B cell (primary cell): ENCODE results near the gene FBXL14. TPM values are rescaled to one million over a fixed set of nuclear protein-coding genes. Genes with fewer than 3 reads are reported as not detected.
A peak's percentile ranks its signal among the peaks of the same experiment; 100 is the strongest.

Experiments used
- ATAC-seq: fragments of 200-7000 bp; cut with Tn5 transposase; one replicate; pipeline ENCODE4 v1.10.0; 2021; ENCODE audit warnings: low read depth, mild to moderate bottlenecking, moderate number of reproducible peaks, moderate library complexity
- CTCF ChIA-PET: fragments of 350-600 bp; sonication (Branson Sonifier 250); formaldehyde crosslinking; loops from one replicate; lab custom pipeline; 2021; ENCODE audit warnings: antibody characterized with exemption, inconsistent platforms; lab: Charles Lee
- POLR2A ChIA-PET: fragments of 350-600 bp; sonication (Branson Sonifier 250); formaldehyde crosslinking; loops from one replicate; lab custom pipeline; 2021; ENCODE audit warnings: antibody characterized with exemption; lab: Charles Lee
- DNase-seq: peaks from one replicate; pipeline ENCODE4 v3.0.0; 2013
- H2AFZ ChIP-seq: 2 replicates; pipeline ENCODE4 v1.6.1; 2012; ENCODE audit warnings: mild to moderate bottlenecking, low read depth, low read length; ENCODE audit not compliant: insufficient read depth, poor library complexity, severe bottlenecking
- H3K27ac ChIP-seq, 2 donors: 1 replicate in 1 of 2; 2 replicates in 1 of 2; pipeline ENCODE4 v1.5.1; 2012 to 2013; ENCODE audit warnings: low read length in 2 of 2, mild to moderate bottlenecking in 2 of 2, moderate library complexity in 1 of 2
- H3K27me3 ChIP-seq, 4 experiments: fragments of 200-600 bp in 1 of 4; sonication (generic) in 1 of 4; replicated peaks in 1 of 4; 1 replicate in 2 of 4; 2 replicates in 2 of 4; pipeline versions ENCODE4 v1.6.1 to v1.7.0; 2013 to 2016; ENCODE audit warnings: low read length in 3 of 4, mild to moderate bottlenecking in 2 of 4, mixed read lengths in 1 of 4, moderate library complexity in 1 of 4; ENCODE audit not compliant: insufficient read depth in 4 of 4, control insufficient read depth in 3 of 4; ENCODE audit errors: control extremely low read depth in 1 of 4
- H3K36me3 ChIP-seq, 2 experiments: replicated peaks in 1 of 2; 1 replicate in 1 of 2; 2 replicates in 1 of 2; pipeline versions ENCODE4 v1.6.1 to v1.7.1; 2013; ENCODE audit warnings: low read length in 1 of 2; ENCODE audit not compliant: insufficient read depth in 2 of 2, control insufficient read depth in 1 of 2; ENCODE audit errors: control extremely low read depth in 1 of 2, extremely low read depth in 1 of 2
- H3K4me1 ChIP-seq, 2 donors: fragments of 200-600 bp in 1 of 2; sonication (generic) in 1 of 2; 1 replicate in 1 of 2; 2 replicates in 1 of 2; pipeline versions ENCODE4 v1.5.1 to v1.6.1; 2013 to 2017; ENCODE audit warnings: low read length in 2 of 2; ENCODE audit not compliant: control insufficient read depth in 2 of 2, insufficient read depth in 2 of 2
- H3K4me2 ChIP-seq: replicated peaks from 2 replicates; pipeline ENCODE3; 2012; ENCODE audit warnings: mild to moderate bottlenecking, low read depth, low read length; ENCODE audit not compliant: poor library complexity, severe bottlenecking
- H3K4me3 ChIP-seq, 5 experiments: fragments of 200-600 bp in 1 of 5; sonication (generic) in 1 of 5; 1 replicate in 3 of 5; 2 replicates in 2 of 5; pipeline versions ENCODE4 v1.5.1 to v1.7.0; 2011 to 2016; ENCODE audit warnings: low read length in 4 of 5, mild to moderate bottlenecking in 4 of 5, low read depth in 2 of 5, control low read depth in 1 of 5, moderate library complexity in 1 of 5; ENCODE audit not compliant: insufficient read depth in 1 of 5; ENCODE audit errors: control extremely low read depth in 1 of 5, extremely low read depth in 1 of 5
- H3K79me2 ChIP-seq: fragments of 200-600 bp; sonication (generic); one replicate; pipeline ENCODE4 v1.6.0; 2016; ENCODE audit warnings: low read length; ENCODE audit not compliant: control insufficient read depth, insufficient read depth
- H3K9ac ChIP-seq: fragments of 200-600 bp; sonication (generic); 2 replicates; pipeline ENCODE4 v1.6.1; 2017; ENCODE audit warnings: mild to moderate bottlenecking, low read length, moderate library complexity
- H3K9me3 ChIP-seq, 3 donors: one replicate each; pipeline versions ENCODE4 v1.6.1 to v1.7.1; 2013; ENCODE audit warnings: low read length in 2 of 3; ENCODE audit not compliant: control insufficient read depth in 2 of 3, insufficient read depth in 1 of 3; ENCODE audit errors: control extremely low read depth in 1 of 3
- H4K20me1 ChIP-seq: 2 replicates; pipeline ENCODE4 v1.6.0; 2012; ENCODE audit warnings: mild to moderate bottlenecking, low read length; ENCODE audit not compliant: insufficient read depth, control insufficient read depth, poor library complexity, severe bottlenecking
- H3K27ac Mint-ChIP-seq: one replicate; pipeline ENCODE4 v1.8.0; 2021; ENCODE audit warnings: mixed read lengths
- H3K27me3 Mint-ChIP-seq: one replicate; pipeline ENCODE4 v1.8.0; 2021; ENCODE audit warnings: mixed read lengths
- H3K4me1 Mint-ChIP-seq: one replicate; pipeline ENCODE4 v1.8.0; 2021; ENCODE audit warnings: mixed read lengths
- H3K4me3 Mint-ChIP-seq: one replicate; pipeline ENCODE4 v1.8.0; 2021; ENCODE audit warnings: mixed read lengths
- H3K9me3 Mint-ChIP-seq: one replicate; pipeline ENCODE4 v1.8.0; 2022; ENCODE audit warnings: mixed read lengths; ENCODE audit not compliant: insufficient read depth
- CTCF ChIP-seq: fragments of 200-600 bp; IDR thresholded peaks from one replicate; pipeline ENCODE4 v1.8.0; 2022; ENCODE audit warnings: antibody characterized with exemption, mild to moderate bottlenecking
- EZH2 ChIP-seq: IDR thresholded peaks from 2 replicates; pipeline ENCODE4 v1.6.1; 2012; ENCODE audit warnings: borderline replicate concordance, low read depth, mild to moderate bottlenecking, moderate library complexity, low read length; ENCODE audit not compliant: insufficient read depth, poor library complexity, severe bottlenecking
- WGBS: methylation state at CpG from one replicate; pipeline ENCODE4 v1.1.5; 2013; ENCODE audit warnings: missing lambda C conversion rate; ENCODE audit not compliant: insufficient coverage; 5-methylcytosine and 5-hydroxymethylcytosine counted together
- intact Hi-C: fragments of 100-400 bp; cut with micrococcal nuclease; formaldehyde crosslinking; loops from one replicate; pipeline ENCODE4 v1.10.0; 2022
- polyA plus RNA-seq: library from polyadenylated mRNA; depleted of rRNA; stranded (reverse); fragments of >200 nt; gene quantifications from 2 replicates; pipeline ENCODE4 v1.2.3, GENCODE V29; 2012
- total RNA-seq, 2 donors: library from RNA; stranded (reverse); fragments of 120-200 nt in 1 of 2; gene quantifications; 1 replicate in 1 of 2; 2 replicates in 1 of 2; pipeline versions ENCODE4 v1.2.3 to v1.2.4, GENCODE V29; 2013 to 2022

Gene FBXL14
- total and polyA plus RNA-seq, 2 donors (not counting 1 experiment from before 2014, with no cell fraction given) = 21.6 to 37.3 TPM

- WGBS = 75% methylated on average over 1 of the region's 3 CpGs
- DNase-seq (no peak), ATAC-seq (no peak)
- TF ChIP-seq EZH2 = no peak
- TF ChIP-seq CTCF = no peak
- Mint-ChIP-seq H3K27ac (no peak overlapping the region), H3K9me3 (no peaks in the 10 kb centered on the region), H3K4me3 (peak overlapping the region; percentile 71), H3K27me3 (no peaks in the 10 kb centered on the region), H3K4me1 (peaks cover 65% of the 10 kb centered on the region)
- CTCF ChIA-PET = interaction anchor here (1.4 kb wide), 2 partner anchors 10 to 15 kb away, joined by 4 to 6 read pairs; no protein-coding TSS in a partner anchor
- H4K20me1 ChIP-seq = peaks cover 45% of the 10 kb centered on the region
- peaks cover 2 to 3% of the 10 kb centered on the region in 2 experiments for H3K36me3 ChIP-seq
- H3K4me3 ChIP-seq = peak overlapping the region in 1 of 5 experiments; percentile 45
- intact Hi-C loops = loop anchor here (5.0 kb wide), 4 partner anchors 59 to 1204 kb away; partner anchors contain the start of genes ADIPOR2, CCDC77 and KDM5A
- H3K9ac ChIP-seq = no peak overlapping the region
- peaks cover 46% of the 10 kb centered on the region for H3K79me2 ChIP-seq
- POLR2A ChIA-PET = no interaction called here
- peaks cover 38 to 41% of the 10 kb centered on the region in 2 donors for H3K4me1 ChIP-seq
- no peak overlapping the region for H2AFZ ChIP-seq
- H3K27ac ChIP-seq = no peak overlapping the region
- no peaks in the 10 kb centered on the region for H3K9me3 ChIP-seq
- H3K4me2 ChIP-seq = peak overlapping the region; percentile 85
- H3K27me3 ChIP-seq = no peaks in the 10 kb centered on the region
Observed at GRCh38 chr12:1591034-1591433, 3.3 kb downstream of the FBXL14 start.

GRCh38 chr12:1590221-1590979 lies 4.0 kb downstream of the FBXL14 start:
- H3K4me3 Mint-ChIP-seq = peak overlapping the region; percentile 71
- TF ChIP-seq CTCF = no peak
- no peak for TF ChIP-seq EZH2
- no peaks in the 10 kb centered on the region for H3K9me3 Mint-ChIP-seq
- H3K27me3 ChIP-seq = no peaks in the 10 kb centered on the region
- H2AFZ ChIP-seq = no peak overlapping the region
- POLR2A ChIA-PET = no interaction called here
- H3K4me1 Mint-ChIP-seq = peaks cover 60% of the 10 kb centered on the region
- ATAC-seq (no peak), DNase-seq (no peak)
- CTCF ChIA-PET = interaction anchor here (0.6 to 5.6 kb wide), 4 partner anchors 9 to 472 kb away, joined by 3 to 54 read pairs (median 5); no protein-coding TSS in a partner anchor
- intact Hi-C loops = loop anchor here (5.0 kb wide), 4 partner anchors 58 to 1203 kb away; partner anchors contain the start of genes ADIPOR2, CCDC77 and KDM5A
- WGBS = 80% methylated on average over 8 of the region's 12 CpGs
- H3K79me2 ChIP-seq = peaks cover 46% of the 10 kb centered on the region
- H3K27me3 Mint-ChIP-seq = no peaks in the 10 kb centered on the region
- peaks cover 2 to 3% of the 10 kb centered on the region in 2 experiments for H3K36me3 ChIP-seq
- H3K9ac ChIP-seq = no peak overlapping the region
- no peak overlapping the region for H3K4me3 ChIP-seq
- H3K9me3 ChIP-seq = no peaks in the 10 kb centered on the region
- H4K20me1 ChIP-seq = peaks cover 45% of the 10 kb centered on the region
- peaks cover 34 to 38% of the 10 kb centered on the region in 2 donors for H3K4me1 ChIP-seq
- H3K4me2 ChIP-seq = peak overlapping the region; percentile 85
- no peak overlapping the region for H3K27ac ChIP-seq
- no peak overlapping the region for H3K27ac Mint-ChIP-seq
